ENCODE data around the gene SREBF2.
"Not testable (repeated sequence)": the region's sequence is repeated elsewhere in the genome, so short reads cannot be mapped to it uniquely, and the experiment has no call there.

Gene SREBF2

DNA sequence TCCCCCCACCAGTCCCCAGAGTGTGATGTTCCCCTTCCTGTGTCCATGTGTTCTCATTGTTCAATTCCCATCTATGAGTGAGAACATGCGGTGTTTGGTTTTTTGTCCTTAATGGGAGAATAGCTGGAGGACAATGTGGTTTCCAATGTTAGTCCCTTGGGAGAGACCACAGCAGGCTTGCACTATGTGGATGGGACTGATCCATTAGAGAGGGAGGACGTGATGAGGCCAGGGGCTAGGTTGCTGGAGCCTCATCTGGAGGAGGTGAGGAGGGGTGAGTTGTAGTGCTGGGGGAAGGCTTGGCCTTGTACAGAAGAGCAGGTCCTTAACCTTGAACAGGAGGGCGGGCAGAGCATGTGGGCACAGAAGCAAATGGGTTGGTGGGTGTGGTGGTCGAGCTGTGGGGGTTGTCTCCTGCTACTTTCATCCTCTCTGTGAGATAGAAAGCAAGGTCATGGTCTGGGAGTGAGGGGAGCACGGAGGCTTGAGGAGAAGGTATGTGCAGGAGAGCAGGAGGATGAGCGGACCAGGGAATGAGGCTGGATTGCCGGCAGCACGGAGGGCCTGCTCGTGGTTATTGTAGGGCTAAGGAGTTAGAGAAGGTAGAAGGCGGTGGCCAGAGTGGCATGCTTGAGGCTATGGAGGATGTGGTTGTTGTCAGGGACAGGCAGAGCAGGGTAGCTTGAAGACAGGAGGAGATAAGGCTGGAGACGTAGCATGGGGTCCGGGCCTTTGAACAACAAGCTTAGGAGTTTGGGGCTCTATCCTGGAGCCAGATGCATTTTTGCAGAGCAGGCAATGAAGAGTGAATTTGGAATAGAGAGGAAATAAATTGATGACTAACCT lies 11.2 kb upstream of the SREBF2 start:
- no peak for DNase-seq (ENCODE audit: low spot score)

DNA sequence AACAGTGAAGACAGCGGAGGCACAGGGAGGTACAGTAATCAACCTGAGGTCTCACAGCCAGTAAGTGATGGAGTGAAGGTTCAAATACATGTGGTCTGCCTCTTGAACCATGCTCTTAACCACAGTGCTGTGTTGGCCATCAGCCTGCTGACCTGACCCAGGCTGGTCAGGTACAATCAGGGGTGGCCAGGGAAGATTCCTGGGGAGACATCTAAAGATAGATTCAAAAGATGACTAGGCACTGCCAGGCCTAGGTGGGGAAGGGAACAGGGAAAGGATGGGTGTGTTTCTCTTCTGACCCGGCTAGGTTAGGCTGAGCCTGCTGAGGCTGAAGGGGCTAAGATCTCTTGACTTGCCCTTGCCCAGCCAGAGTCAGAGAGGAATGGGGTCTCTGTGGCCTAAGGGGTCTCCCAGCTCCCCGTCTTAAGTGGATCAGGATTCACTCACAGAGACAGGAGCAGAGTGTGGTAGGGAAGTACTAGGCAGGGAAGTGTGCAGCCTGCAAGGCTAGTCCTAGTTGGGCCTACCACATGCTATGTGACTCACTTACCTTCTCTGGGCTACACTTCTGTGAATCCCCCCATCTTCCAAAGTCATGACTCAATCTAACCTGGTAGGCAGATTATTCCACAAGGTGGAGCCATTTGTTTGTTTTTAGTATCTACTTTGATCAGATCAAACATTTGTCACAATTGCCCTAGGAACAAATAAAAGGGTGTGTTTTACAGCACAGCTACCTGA lies 10.4 kb upstream of the SREBF2 start:
- DNase-seq (ENCODE audit: low spot score), result peak; percentile 66

DNA sequence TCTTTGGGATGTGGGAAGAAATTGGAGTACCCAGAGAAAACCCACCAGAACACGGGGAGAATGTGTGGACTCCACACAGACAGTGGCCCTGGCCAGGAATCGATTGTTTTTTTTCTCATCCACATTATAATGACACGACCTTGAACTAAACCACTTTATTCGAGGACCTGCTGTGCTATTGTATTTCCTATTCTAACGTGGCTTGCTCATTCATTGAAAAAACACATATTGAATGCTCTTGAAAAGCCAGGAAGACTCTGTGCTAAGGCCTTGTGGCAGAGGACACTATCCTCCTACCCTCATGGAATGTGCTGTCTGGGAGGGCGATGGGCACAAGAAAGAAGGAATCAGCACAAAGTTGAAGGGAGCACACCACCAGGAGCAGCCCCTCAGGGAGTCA lies 9.1 kb upstream of the SREBF2 start:
- DNase-seq (ENCODE audit: low spot score), result no peak

DNA sequence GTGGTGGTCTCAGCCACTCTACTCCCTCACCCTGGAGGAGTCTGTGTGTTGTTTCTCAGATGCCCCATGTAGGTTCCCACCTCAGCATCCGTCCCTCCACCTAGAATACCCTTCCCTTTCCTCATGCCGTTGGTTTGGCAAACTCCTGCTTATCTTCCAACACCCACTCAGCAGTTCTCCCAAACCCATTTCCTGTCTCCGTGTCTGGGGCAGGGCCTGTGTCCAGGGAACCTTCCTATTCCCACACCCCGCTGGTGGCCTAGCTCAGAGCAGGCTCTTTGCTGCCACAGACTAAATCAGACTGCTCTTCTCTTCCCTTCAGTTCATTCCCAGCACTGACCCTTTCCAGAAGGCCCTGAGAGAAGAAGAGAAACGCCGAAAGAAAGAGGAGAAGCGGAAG lies 7.5 kb upstream of the SREBF2 start:
- no peak for DNase-seq (ENCODE audit: low spot score)

DNA sequence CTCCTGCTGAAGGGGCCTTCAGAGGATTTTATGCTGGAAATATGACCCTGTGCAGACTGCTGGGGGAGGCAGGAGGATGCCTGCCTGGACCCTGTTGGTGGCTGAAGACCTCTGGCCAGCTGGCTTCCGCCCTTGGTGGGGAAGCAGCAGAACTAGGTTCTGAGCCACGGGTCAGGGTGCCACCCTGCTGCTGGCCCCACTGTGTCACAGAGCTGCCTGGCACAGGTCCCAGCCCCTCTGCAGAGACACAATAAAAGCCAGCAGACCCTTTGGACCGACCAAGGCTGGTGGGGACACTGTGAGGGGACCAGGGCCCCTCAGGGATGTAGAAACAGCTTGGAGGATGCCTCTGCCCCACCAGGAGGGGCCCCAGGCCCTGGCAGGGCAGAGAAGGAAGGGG lies 6.9 kb upstream of the SREBF2 start:
- DNase-seq (ENCODE audit: low spot score), result no peak

DNA sequence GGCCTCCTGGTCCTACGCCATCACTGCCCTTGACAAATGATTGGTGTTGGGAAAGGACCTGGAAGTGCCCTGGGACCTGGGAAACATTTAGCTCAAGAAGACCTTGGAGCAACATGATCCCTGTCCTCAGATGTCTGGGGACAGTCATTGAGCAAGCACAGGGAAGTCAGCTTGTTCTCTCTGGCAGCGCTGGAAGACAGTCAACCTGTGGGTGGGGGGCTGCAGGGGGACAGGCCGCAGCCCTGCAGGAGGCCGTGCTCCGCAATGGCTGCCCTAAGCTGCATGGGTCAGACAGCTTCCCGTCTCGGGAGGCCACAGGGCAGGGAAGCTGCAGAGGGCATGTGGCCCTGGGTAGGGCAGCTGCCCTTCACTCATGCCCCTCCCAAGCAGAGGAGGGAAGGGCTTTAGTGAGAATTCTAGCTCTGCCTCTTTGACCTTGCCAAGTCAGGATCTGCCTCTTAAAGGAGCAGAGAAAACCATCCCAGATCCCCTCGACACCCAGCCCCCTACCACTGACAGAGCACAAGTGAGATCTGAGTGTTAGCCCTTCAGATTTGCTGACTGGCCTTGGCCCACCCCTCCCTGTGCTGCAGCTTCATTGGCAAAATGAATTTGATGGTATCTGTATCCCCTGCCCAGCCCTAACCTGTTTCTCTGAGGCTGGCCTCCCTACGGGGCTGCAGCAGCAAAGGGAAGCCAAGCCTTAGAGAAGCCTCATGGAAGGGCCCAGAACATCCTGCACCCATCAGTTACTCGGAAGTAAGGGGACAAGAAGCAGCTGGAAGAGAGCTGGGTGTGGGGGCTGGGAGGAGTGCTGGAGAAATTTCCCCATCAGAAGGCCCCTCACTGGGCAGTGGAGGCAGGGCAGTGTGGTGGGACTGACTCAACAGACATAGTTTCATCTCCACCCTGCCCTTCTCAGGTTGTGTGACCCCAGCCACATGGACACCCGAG lies 6.2 kb upstream of the SREBF2 start:
- no peak for DNase-seq (ENCODE audit: low spot score)

DNA sequence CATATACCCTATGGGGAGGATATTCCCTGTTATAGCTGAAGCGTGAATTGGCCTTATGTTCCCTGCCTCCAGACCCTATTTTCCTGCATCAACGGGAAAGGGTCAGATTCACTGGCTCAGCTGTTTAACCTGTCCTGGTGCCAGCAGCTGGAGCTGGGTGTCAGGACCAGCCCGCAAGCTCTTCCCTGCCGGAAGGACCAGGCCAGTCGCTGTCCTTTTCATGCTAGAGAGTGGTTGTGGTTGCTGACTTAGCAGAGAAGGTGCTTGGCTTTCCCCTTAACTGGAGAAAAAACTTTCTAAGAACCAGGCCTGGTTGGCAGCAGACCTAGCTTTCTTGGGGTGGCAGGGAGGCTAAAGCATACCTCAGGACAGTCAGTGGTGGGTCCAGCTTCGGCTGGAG lies 5.2 kb upstream of the SREBF2 start:
- DNase-seq (ENCODE audit: low spot score), result no peak

DNA sequence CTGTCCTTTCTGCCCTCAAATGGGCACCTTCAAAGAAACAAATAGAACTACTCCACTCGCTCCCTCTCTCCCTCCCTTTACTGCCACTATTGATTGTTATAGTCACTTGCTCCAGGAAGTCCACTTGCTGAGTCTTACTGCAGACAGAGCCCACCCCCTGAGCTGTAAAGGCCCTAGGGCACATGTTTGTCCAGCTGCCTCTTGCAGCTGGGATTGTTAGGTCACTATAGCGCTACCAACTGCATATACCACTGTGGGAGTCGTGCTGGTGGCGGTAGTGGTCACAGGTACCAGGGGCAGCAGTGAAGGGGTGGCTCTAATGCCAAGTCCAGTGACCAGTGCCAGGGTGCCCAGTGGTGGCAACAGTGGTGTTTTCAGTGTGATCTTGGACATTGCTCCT lies 4.4 kb upstream of the SREBF2 start:
- no peak for DNase-seq (ENCODE audit: low spot score)

DNA sequence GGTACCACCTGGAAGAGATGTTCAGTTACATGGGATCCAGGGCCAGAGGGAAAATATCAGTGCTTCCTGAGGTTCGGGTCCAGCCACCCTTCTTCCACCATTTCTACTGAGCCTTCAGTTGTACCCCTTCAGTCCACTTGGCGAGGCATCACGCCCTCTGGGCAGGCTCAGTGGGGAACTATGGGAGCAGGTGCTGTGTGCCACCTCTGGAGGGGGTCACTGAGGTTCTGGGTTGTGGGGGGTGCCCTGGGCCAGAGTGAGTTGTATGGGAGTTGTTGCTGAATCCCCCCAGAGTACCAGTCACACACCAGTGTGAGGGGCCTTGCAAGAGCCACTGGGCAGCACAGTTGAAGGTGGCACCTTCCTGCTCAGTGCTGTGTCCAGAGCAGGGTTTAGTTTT lies 2.7 kb upstream of the SREBF2 start:
- DNase-seq (ENCODE audit: low spot score), result no peak

DNA sequence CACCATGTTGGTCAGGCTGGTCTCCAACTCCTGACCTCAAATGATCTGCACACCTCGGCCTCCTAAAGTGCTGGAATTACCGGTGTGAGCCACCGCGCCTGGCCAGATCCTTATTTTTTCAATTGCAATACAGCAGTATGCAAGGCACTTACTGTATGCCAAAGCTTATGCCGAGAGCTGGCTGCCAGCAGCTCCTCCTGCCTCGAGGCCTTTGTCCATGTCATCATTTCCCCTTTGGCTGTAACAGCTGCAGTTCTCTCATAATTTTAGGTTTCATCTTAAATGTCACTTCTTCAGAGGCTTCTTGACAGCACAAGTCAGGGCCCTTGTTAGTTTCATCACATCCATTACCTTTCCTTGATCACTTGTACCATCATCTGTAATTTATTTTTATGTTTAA lies 1.5 kb upstream of the SREBF2 start:
- peak; percentile 21 for DNase-seq (ENCODE audit: low spot score)

DNA sequence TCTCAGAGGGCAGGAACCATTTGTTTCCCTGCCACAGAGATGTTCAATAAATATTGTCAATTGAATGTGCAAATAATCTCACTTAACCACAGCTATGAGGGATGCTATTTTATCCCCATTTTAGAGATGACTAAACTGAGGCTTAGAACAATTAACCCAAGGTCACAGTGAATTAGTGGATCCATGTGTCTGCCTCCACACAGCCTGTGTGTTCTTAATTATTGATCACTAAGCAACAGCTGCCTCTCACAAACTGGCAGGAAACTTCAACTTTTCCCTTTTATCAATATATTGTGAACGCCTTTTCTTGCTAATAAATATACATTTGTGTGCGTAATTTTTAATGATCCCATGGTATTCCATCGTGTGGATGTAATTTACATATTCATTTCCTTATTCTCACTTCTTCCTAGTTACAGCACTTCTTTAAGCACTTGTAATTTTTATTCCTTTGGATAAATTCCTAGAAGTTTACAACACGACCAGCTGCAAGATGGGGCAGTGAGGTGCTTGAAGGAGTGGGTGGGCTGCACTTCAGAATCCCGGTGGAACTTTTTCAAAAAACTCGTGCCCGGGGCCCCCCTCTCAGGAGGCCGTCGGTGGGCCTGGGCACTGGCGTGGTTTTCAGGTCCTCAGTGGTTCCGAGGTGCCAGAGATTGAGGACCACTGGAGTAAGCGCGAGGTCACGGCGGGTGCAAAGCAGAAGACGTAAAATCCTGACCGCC lies 915 bp upstream of the SREBF2 start:
- DNase-seq (ENCODE audit: low spot score), result no peak

DNA sequence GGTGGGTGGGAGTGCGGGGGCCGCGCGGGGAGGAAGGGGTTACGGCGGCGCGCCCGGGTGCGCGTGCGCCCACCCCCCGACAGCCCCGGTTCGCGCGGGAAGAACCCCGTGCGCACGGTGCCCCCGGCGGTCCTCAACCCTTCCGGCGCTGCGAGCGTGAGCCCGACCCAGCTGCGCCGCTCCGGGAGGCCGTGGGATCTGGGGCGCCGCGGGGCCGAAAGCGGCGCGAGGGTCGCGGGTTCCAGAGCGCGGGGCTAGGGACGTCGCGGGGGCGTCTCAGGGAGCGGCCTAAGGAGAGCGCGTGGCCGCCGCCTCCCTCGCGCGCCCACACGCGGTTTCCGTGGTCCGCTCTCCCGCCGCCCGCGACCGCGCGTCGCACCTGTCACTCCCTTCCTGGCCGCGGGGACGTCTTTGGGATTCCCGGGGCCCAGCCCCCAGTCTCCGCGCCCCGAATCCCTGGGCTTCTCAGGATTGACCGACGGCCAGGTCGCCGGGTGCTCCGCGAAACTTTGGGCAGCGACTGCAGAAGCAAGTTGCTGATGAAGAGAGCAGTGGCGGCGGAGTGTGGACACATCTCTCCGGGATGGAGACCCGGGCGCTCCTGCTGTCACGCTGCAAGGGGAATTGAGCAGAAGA lies 582 bp downstream of the SREBF2 start:
- DNase-seq (ENCODE audit: low spot score), result peak; percentile 48

DNA sequence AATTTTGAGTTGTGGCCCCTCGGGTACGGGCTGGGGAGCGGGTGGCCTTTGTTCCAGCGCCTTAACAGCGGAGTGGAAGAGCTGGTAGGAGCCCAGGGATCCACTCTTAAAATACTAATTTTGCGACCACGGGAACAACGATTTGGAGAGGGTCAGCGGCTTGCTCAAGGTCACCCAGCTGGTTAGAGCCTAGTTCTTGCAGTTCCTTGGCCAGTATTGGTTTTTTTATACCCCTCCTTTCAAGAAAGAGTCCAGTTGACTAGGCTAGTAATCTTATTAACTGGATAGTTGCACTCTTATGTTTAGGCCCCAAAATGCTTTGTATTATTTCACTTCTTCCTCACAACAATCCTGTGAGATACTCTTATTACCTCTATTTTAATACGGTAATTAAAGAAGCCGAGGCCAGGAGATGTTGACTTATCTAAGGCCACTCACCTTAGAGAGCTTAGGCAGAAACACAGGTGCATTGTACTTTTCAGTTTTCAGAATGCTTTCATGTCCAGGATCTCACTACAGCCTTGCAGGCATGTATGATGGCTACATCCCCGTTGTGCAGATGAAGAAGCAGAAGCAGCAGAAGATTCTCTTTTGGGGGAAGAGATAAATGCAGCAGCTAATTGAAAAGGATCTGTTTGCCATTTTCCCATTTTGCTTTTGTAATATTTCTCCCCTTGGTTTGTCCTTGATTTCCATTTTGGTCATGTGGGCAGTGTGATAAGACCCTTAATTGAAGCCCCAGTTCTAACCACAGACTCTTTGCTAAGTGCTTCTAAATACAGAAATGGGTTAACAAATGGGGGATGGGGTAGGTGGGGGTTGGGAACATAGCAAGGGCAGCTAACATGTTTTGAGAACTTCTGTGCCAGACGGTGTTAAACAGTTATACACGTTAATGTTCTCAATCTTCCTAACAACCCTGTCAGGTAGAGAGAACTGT lies 1.4 kb downstream of the SREBF2 start:
- no peak for DNase-seq (ENCODE audit: low spot score)

DNA sequence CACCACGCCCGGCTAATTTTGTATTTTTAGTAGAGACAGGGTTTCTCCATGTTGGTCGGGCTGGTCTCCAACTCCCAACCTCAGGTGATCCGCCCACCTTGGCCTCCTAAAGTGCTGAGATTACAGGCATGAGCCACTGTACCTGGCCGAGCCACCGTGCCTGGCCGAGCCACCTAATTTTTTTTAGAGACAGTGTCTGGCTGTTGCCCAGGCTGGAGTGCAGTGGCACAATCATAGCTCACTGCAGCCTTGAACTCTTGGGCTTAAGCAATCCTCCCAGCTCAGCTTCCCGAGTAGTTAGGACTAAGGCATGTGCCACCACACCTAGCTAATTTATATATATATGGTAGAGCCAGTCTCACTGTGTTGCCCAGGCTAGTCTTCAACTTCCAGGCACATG lies 2.6 kb downstream of the SREBF2 start:
- not testable (repeated sequence) for DNase-seq (ENCODE audit: low spot score)

DNA sequence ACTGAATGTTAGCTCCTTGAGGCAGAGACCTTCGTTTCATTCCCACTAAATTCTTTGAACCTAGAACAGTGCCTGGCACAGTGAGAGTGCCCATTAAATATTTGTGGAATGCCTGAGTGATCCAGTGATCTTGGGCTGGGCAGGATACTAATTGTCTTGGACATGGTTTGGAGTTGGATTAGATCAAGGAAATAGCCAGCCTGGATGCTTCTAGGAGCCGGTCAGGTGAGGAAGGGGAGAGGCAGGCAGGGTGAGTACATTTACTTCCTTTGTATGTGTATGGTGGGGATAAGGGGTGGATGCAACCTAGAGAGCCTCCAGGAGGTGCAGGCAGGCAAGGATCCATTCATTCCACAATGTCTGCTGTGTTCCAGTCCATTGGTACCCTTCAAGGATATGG lies 3.6 kb downstream of the SREBF2 start:
- DNase-seq (ENCODE audit: low spot score), result no peak

DNA sequence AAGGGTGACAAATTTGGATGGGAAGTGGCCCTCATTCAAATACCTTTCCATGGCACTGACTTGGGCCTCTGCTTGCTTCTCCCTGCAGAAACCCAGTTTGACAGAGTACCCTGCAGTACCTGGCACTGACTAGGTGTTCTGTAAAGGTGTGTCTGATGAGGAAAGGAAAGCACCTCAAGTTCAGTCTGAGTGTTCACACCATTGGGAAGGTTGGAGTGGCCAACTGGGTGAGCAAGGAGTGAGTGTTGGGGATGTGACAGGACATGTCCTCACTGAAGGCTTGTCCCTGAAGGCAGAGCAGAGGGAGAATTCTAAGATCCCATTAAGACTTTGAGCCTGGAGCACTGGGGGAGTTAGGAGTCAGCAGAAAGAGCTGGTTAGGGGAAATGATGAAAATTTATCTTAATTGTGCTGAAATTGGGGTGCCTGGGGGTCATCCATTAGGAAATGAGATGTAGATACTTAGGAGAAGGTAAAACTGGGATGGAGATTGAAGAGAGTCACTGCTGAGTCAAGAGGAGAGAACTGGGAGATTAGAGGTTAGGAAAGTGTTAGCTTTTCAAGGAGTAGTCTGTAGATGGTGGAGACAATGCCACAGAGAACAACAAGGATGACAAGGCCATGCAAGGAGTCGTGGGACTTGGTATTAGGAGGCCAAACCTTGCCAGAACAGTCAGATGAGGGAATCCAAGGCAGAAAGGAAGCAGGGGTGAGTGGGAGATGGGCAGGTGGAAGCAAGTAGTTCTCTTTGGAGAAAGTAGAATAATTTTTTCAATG lies 6.1 kb downstream of the SREBF2 start:
- no peak for DNase-seq (ENCODE audit: low spot score)

DNA sequence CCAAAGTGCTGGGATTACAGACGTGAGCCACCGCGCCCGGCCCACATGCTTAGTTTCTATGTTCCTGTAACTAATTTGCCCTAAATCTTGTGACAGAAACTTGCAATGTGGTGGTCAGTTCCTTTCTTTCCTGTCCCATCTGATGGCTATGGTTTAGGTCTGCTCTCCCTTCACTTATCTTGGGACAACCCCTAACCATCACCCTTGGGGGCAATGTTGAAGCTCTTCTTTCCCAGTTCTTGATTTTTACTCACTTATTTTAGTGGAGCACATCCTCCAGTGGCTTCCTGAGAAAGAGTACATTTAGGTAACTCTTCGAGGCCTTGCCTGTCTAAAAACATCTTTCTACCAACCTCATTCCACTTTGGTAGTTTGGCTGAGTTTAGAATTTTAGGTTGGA lies 7.3 kb downstream of the SREBF2 start:
- no peak for DNase-seq (ENCODE audit: low spot score)

DNA sequence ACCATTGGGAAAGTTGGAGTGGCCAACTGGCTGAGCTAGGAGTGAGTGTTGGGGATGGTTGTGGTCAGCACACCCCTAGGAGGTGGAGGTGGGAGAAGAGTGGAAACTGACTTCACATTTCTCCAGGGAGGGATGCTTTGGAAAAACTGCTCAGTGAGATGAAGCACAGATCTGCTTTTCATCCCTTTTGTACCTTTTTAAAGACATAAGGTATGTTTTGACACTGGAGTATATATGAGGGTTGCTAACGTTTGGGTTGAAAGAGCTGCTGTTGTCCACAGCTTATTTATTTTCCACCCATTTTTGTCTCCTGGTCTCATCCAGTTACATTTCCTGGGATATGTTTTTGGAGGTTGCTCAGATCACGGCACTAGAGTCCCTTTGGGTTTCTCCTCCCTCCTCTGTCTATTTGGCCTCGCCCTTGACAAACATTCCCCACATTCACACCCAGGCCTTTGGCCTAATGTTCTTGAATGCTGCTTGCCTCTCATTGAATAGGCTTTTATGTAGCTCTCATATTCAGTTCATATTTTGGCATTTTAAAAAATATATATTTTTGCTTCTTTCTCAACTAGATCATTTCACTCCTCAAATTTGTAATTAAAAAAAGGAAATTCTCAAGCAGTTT lies 8.3 kb downstream of the SREBF2 start:
- no peak for DNase-seq (ENCODE audit: low spot score)
